Mesendoderm (in vitro differentiated cells): ENCODE data around the gene BMPR1B.

Experiments used
- DNase-seq: peaks from one replicate; pipeline ENCODE4 v3.0.0; 2013
- H2AK5ac ChIP-seq: 2 replicates; pipeline ENCODE4 v1.6.1; 2013; ENCODE audit warnings: low read length, inconsistent platforms
- H2BK120ac ChIP-seq: 2 replicates; pipeline ENCODE4 v1.6.1; 2013; ENCODE audit warnings: low read depth, mild to moderate bottlenecking, low read length, moderate library complexity, mixed read lengths
- H2BK15ac ChIP-seq: replicated peaks from 2 replicates; pipeline ENCODE4 v1.6.1; 2013; ENCODE audit warnings: low read depth, mild to moderate bottlenecking, moderate library complexity
- H2BK5ac ChIP-seq: 2 replicates; pipeline ENCODE4 v1.6.1; 2013; ENCODE audit warnings: low read length, inconsistent platforms
- H3K18ac ChIP-seq: 2 replicates; pipeline ENCODE4 v1.6.1; 2013; ENCODE audit warnings: mild to moderate bottlenecking, low read length, mixed read lengths
- H3K23ac ChIP-seq: one replicate; pipeline ENCODE4 v1.6.1; 2013; ENCODE audit warnings: low read length
- H3K27ac ChIP-seq: 2 replicates; pipeline ENCODE4 v1.5.1; 2013; ENCODE audit warnings: low read depth, mild to moderate bottlenecking, inconsistent platforms, low read length, moderate library complexity
- H3K27me3 ChIP-seq: 2 replicates; pipeline ENCODE4 v1.6.1; 2013; ENCODE audit warnings: low read length, control low read depth, mild to moderate bottlenecking, inconsistent platforms; ENCODE audit not compliant: insufficient read depth, poor library complexity
- H3K36me3 ChIP-seq: 2 replicates; pipeline ENCODE4 v1.6.1; 2013; ENCODE audit warnings: low read length, inconsistent platforms; ENCODE audit not compliant: control insufficient read depth, insufficient read depth
- H3K4ac ChIP-seq: one replicate; pipeline ENCODE4 v1.6.1; 2013; ENCODE audit warnings: low read depth, mild to moderate bottlenecking, low read length, moderate library complexity
- H3K4me1 ChIP-seq: 2 replicates; pipeline ENCODE4 v1.6.1; 2013; ENCODE audit warnings: low read depth, low read length, inconsistent platforms; ENCODE audit not compliant: control insufficient read depth
- H3K4me2 ChIP-seq: 2 replicates; pipeline ENCODE4 v1.6.1; 2013; ENCODE audit warnings: low read length
- H3K4me3 ChIP-seq: 2 replicates; pipeline ENCODE4 v1.5.1; 2013; ENCODE audit warnings: mild to moderate bottlenecking, low read length
- H3K56ac ChIP-seq: one replicate; pipeline ENCODE4 v1.6.1; 2013; ENCODE audit warnings: low read length
- H3K79me1 ChIP-seq: 2 replicates; pipeline ENCODE4 v1.6.1; 2013; ENCODE audit warnings: low read length, inconsistent platforms
- H3K79me2 ChIP-seq: 2 replicates; pipeline ENCODE4 v1.6.1; 2013; ENCODE audit warnings: mild to moderate bottlenecking, low read length; ENCODE audit not compliant: control insufficient read depth, insufficient read depth
- H3K9ac ChIP-seq: 2 replicates; pipeline ENCODE4 v1.6.1; 2013; ENCODE audit warnings: low read length, inconsistent platforms
- H4K5ac ChIP-seq: one replicate; pipeline ENCODE4 v1.6.1; 2013; ENCODE audit warnings: low read length
- H4K8ac ChIP-seq: one replicate; pipeline ENCODE4 v1.6.1; 2013; ENCODE audit warnings: low read depth, mild to moderate bottlenecking, control low read depth, low read length, moderate library complexity
- WGBS: extraction: QIAGEN DNeasy Blood & Tissue Kit; methylation state at CpG from one replicate; pipeline ENCODE4 v1.1.7; 2013; ENCODE audit warnings: low lambda C conversion rate, missing lambda C conversion rate; ENCODE audit not compliant: insufficient coverage; ENCODE audit errors: extremely low coverage; 5-methylcytosine and 5-hydroxymethylcytosine counted together

The BMPR1B gene

DNA sequence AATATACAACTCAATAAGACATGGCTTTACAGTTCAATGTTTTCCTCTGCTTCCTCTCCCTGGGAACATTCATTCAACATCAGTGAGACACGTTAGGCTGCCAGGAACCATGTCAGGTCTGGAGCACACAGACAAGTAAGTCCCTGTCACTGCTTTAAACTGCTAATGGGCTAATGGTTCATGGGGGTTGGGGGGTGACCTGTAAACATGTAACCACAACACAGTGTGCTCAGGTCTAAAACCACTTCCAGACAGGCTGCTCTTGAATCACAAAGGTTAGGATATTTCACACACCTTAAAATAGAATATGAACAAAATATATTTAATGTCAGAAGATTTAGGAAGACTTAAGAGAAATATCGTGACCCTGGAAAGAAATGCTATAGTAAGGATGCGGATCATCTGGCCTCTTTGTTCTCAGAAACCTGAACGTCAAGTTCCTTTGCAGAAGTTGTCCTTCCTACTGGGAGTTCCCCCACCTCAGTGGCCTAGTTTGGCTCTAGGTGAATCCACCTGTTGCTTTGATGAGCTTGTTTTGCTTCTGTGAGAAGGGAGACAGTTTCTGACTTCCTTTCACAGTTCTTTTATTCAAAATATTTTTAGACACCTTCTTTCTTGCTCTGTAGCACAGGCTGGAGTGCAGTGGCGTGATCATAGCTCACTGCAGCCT is 431.1 kb downstream of the BMPR1B start:
- no peak overlapping the region for H4K5ac ChIP-seq
- H3K4me3 ChIP-seq: no peak overlapping the region
- no peak overlapping the region for H3K4ac ChIP-seq
- H2BK5ac ChIP-seq: no peak overlapping the region
- no peaks in the 10 kb centered on the region for H3K4me1 ChIP-seq
- WGBS: no CpG with 5 or more reads among the region's 5 CpGs
- H3K79me2 ChIP-seq: no peaks in the 10 kb centered on the region
- H2BK120ac ChIP-seq: no peak overlapping the region
- H3K9ac ChIP-seq: no peak overlapping the region
- no peak overlapping the region for H3K18ac ChIP-seq
- H3K36me3 ChIP-seq: no peaks in the 10 kb centered on the region
- no peak overlapping the region for H3K27ac ChIP-seq
- H3K56ac ChIP-seq: no peak overlapping the region
- H2BK15ac ChIP-seq: no peak overlapping the region
- no peak overlapping the region for H2AK5ac ChIP-seq
- DNase-seq: no peak
- H4K8ac ChIP-seq: no peak overlapping the region
- H3K79me1 ChIP-seq: no peaks in the 10 kb centered on the region
- H3K4me2 ChIP-seq: no peak overlapping the region
- no peaks in the 10 kb centered on the region for H3K27me3 ChIP-seq
- H3K23ac ChIP-seq: no peak overlapping the region

DNA sequence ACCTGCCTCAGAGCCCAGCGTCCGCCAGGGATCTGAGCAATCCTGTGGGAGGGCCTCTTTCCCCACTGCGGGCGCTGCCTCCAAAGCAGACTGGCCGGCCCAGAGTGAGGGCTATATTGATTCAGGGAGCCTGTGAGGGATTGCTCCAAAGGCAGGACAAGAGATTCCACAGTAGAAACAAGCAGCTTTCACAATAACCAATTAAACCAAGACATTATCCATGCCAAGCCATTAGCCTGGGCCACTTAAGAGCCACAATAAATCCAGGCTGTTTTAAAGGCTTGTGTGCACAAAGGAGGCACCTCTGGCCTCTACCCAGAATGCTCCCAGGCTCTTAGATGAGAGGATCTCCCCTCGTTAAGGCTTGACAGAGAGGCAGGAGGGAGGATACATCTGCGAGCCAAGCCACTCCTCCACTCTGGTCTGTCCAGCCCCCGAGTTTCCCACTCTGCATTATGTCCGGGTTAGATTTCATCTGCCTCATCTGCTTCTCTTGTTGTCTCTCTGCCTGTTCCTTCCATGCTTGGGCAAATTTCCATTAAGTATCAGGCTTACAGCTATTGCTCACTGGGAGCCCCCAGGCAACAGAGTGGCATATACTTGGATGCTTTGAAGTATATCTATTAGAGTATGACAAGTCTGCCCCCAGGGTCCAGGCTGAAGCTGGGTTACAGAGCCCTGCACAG is 433.1 kb downstream of the BMPR1B start:
- Histone ChIP-seq H3K36me3 (no peaks in the 10 kb centered on the region), H3K27ac (no peak overlapping the region), H3K79me1 (no peaks in the 10 kb centered on the region), H3K4me2 (no peak overlapping the region), H3K4ac (no peak overlapping the region), H3K79me2 (no peaks in the 10 kb centered on the region), H3K18ac (no peak overlapping the region), H2AK5ac (no peak overlapping the region), H2BK120ac (no peak overlapping the region), H3K9ac (no peak overlapping the region), H3K27me3 (no peaks in the 10 kb centered on the region), H3K4me1 (no peaks in the 10 kb centered on the region), H3K56ac (no peak overlapping the region), H3K23ac (no peak overlapping the region), H2BK5ac (no peak overlapping the region), H2BK15ac (no peak overlapping the region), H3K4me3 (no peak overlapping the region), H4K8ac (no peak overlapping the region), H4K5ac (no peak overlapping the region)
- no CpG with 5 or more reads among the region's 9 CpGs for WGBS
- DNase-seq: no peak

DNA sequence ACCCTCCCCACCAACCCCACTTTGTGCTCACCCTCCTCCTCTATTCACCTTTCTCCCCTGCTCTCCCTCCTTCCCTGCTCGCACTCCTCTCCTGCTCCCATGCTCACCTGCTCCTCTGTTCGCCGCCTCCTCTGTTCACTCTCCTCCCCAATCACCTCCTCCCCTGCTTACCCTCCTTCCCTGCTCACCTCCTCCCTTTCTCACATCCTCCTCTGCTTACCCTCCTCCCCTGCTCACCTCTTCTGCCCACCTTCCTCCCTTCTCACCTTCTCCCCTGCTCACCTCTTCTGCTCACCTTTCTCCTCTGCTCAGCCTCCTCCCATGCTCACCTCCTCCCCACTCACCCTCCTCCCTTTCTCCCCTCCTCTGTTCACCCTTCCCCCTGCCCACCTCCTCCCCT is 433.8 kb downstream of the BMPR1B start:
- Histone ChIP-seq H3K27ac (no peak overlapping the region), H3K18ac (no peak overlapping the region), H2BK5ac (no peak overlapping the region), H3K79me1 (no peaks in the 10 kb centered on the region), H3K4ac (no peak overlapping the region), H3K23ac (no peak overlapping the region), H4K8ac (no peak overlapping the region), H2AK5ac (no peak overlapping the region), H3K36me3 (no peaks in the 10 kb centered on the region), H3K9ac (no peak overlapping the region), H4K5ac (no peak overlapping the region), H2BK15ac (no peak overlapping the region), H3K56ac (no peak overlapping the region), H3K4me1 (no peaks in the 10 kb centered on the region), H3K4me3 (no peak overlapping the region), H2BK120ac (no peak overlapping the region), H3K4me2 (no peak overlapping the region), H3K27me3 (no peaks in the 10 kb centered on the region), H3K79me2 (no peaks in the 10 kb centered on the region)
- DNase-seq: no peak
- WGBS: no CpG with 5 or more reads among the region's 3 CpGs

DNA sequence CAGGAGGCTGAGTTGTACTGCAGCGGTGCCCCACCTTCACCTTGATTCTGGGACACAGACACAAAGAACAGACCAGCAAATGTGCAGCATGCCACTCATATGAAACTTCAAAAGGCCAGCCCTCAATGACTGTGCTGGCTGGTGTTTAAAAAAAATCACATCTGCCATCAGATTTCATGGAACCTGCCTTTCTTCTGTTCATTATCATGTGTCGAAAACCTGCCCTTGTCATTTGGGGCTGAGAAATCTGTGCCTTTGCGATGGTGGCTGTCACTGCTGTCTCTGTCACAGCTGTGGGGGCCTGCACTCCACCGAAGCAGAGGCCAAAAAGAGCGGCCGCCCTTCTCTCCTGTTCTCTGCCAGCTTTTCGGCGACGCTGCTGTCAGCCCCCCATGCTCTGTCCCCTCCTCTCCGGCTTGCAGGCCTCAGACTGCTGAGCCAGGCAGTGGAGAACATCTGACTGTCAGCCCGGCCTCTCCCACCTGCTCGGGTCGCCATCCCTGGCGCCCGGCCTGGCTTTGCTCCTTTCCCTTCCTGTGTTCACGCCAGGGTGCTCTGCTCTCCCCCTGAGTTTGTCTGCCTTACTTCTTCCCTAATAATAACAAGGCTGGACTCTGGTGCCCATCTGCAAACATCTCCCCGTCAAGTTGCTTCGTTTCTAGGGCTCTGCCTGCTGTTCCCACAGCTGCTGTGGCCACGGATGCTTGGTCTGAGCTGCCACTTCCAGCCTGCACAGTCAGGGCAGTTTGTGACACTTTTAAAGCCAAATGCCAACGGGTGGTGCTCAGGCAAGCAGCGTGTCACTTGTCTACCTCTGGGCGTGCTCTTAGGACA is 435.9 kb downstream of the BMPR1B start:
- Histone ChIP-seq H4K5ac (no peak overlapping the region), H2BK120ac (no peak overlapping the region), H3K4me1 (no peaks in the 10 kb centered on the region), H3K27me3 (no peaks in the 10 kb centered on the region), H3K79me1 (no peaks in the 10 kb centered on the region), H3K23ac (no peak overlapping the region), H3K36me3 (no peaks in the 10 kb centered on the region), H3K9ac (no peak overlapping the region), H3K27ac (no peak overlapping the region), H3K56ac (no peak overlapping the region), H3K4me2 (no peak overlapping the region), H2BK5ac (no peak overlapping the region), H4K8ac (no peak overlapping the region), H2BK15ac (no peak overlapping the region), H3K4ac (no peak overlapping the region), H3K4me3 (no peak overlapping the region), H2AK5ac (no peak overlapping the region), H3K18ac (no peak overlapping the region), H3K79me2 (no peaks in the 10 kb centered on the region)
- no CpG with 5 or more reads among the region's 22 CpGs for WGBS
- no peak for DNase-seq

DNA sequence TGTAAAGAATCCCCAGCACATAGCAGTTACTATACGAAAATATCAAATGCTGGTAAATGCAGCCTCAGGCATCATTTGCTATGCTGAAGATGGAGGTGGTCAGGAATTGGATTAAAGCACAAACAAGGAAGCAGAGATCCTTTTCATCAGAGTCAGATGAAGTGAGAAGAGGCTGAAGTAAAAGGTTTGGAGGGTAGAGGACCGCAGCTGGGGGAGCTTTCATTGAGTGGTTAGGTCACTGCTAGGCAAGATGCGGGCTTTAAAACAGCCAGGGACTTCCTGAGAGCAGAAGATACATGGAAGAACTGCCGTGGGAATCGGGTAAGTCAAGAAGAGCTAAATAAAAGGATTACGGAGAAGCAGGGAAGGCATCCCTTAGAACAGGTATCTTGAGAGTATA is 439.6 kb downstream of the BMPR1B start:
- DNase-seq: no peak
- no peak overlapping the region for H2BK5ac ChIP-seq

More for the DNA sequence above, 439.6 kb downstream of the BMPR1B start:
- no peak overlapping the region for H3K27ac ChIP-seq
- no peak overlapping the region for H2BK120ac ChIP-seq
- H3K4me1 ChIP-seq: no peaks in the 10 kb centered on the region
- no peak overlapping the region for H3K56ac ChIP-seq
- H4K5ac ChIP-seq: no peak overlapping the region
- no peak overlapping the region for H3K18ac ChIP-seq
- WGBS: no CpG with 5 or more reads among the region's 6 CpGs
- H2AK5ac ChIP-seq: no peak overlapping the region
- no peak overlapping the region for H3K9ac ChIP-seq
- no peaks in the 10 kb centered on the region for H3K79me1 ChIP-seq
- H3K4me3 ChIP-seq: no peak overlapping the region
- H3K4ac ChIP-seq: no peak overlapping the region
- H3K36me3 ChIP-seq: no peaks in the 10 kb centered on the region
- H4K8ac ChIP-seq: no peak overlapping the region
- H3K23ac ChIP-seq: no peak overlapping the region
- no peak overlapping the region for H3K4me2 ChIP-seq
- H2BK15ac ChIP-seq: no peak overlapping the region
- no peaks in the 10 kb centered on the region for H3K27me3 ChIP-seq
- H3K79me2 ChIP-seq: no peaks in the 10 kb centered on the region
